Fibroblast of skin of right quadriceps (primary cell): ENCODE data around the gene SETBP1.

Experiments used
- DNase-seq: peaks from one replicate; pipeline ENCODE4 v3.0.0-alpha.2; 2013

The SETBP1 gene

GRCh38 chr18:44766450-44766849 is 85.8 kb downstream of the SETBP1 start:
- DNase-seq = no peak

GRCh38 chr18:44767807-44768206 is 87.1 kb downstream of the SETBP1 start:
- DNase-seq = no peak

GRCh38 chr18:44770641-44771040 is 90.0 kb downstream of the SETBP1 start:
- DNase-seq = no peak

- DNase-seq = no peak
Measured at GRCh38 chr18:44771572-44771955, 90.9 kb downstream of the SETBP1 start.

- DNase-seq = no peak
Measured at GRCh38 chr18:44771956-44772917, 91.5 kb downstream of the SETBP1 start.

GRCh38 chr18:44773640-44774155 is 93.0 kb downstream of the SETBP1 start:
- no peak for DNase-seq

- no peak for DNase-seq
Measured at GRCh38 chr18:44774191-44774590, 93.5 kb downstream of the SETBP1 start.

- DNase-seq = no peak
Measured at GRCh38 chr18:44777457-44778192, 96.9 kb downstream of the SETBP1 start.

- no peak for DNase-seq
Measured at GRCh38 chr18:44778788-44779187, 98.1 kb downstream of the SETBP1 start.

- no peak for DNase-seq
Measured at GRCh38 chr18:44779753-44780292, 99.1 kb downstream of the SETBP1 start.

GRCh38 chr18:44781886-44782285 is 101.2 kb downstream of the SETBP1 start:
- DNase-seq = peak; percentile 84

GRCh38 chr18:44782617-44783016 is 101.9 kb downstream of the SETBP1 start:
- DNase-seq = no peak

- no peak for DNase-seq
Measured at GRCh38 chr18:44783371-44783770, 102.7 kb downstream of the SETBP1 start.

GRCh38 chr18:44786257-44786656 is 105.6 kb downstream of the SETBP1 start:
- no peak for DNase-seq

GRCh38 chr18:44786688-44787087 is 106.0 kb downstream of the SETBP1 start:
- DNase-seq = no peak

- DNase-seq = no peak
Measured at GRCh38 chr18:44788334-44788733, 107.6 kb downstream of the SETBP1 start.

- peak; percentile 26 for DNase-seq
Measured at GRCh38 chr18:44789710-44790109, 109.0 kb downstream of the SETBP1 start.

- no peak for DNase-seq
Measured at GRCh38 chr18:44790860-44791259, 110.2 kb downstream of the SETBP1 start.

- no peak for DNase-seq
Measured at GRCh38 chr18:44791520-44791919, 110.8 kb downstream of the SETBP1 start.

GRCh38 chr18:44792456-44793061 is 111.9 kb downstream of the SETBP1 start:
- peak; percentile 48 for DNase-seq

GRCh38 chr18:44793194-44793593 is 112.5 kb downstream of the SETBP1 start:
- no peak for DNase-seq

GRCh38 chr18:44793685-44794084 is 113.0 kb downstream of the SETBP1 start:
- no peak for DNase-seq

- DNase-seq = no peak
Measured at GRCh38 chr18:44795241-44795640, 114.6 kb downstream of the SETBP1 start.
